CD4-positive, alpha-beta T cell treated with Interleukin-2 at 100 ng/mL for 4 hours (primary cell): Measurements from ENCODE around the gene NCDN.

ENCODE experiments used
- DNase-seq: peaks from one replicate; pipeline ENCODE4 v3.0.0-alpha.2; 2020; ENCODE audit warnings: low spot score

The NCDN gene

GRCh38 chr1:35590476-35591040 lies 33.0 kb downstream of the NCDN start:
- DNase-seq = no peak

- no peak for DNase-seq
Observed at GRCh38 chr1:35591211-35591610, 33.6 kb downstream of the NCDN start.

GRCh38 chr1:35592991-35593769 lies 35.6 kb downstream of the NCDN start:
- DNase-seq = no peak

- no peak for DNase-seq
Observed at GRCh38 chr1:35594005-35594760, 36.6 kb downstream of the NCDN start.

- no peak for DNase-seq
Observed at GRCh38 chr1:35595684-35596083, 38.1 kb downstream of the NCDN start.

- DNase-seq = no peak
Observed at GRCh38 chr1:35597870-35598269, 40.3 kb downstream of the NCDN start.

- DNase-seq = no peak
Observed at GRCh38 chr1:35598895-35599294, 41.3 kb downstream of the NCDN start.

GRCh38 chr1:35599411-35599810 lies 41.8 kb downstream of the NCDN start:
- no peak for DNase-seq

GRCh38 chr1:35600593-35600992 lies 43.0 kb downstream of the NCDN start:
- DNase-seq = no peak

GRCh38 chr1:35603468-35603867 lies 45.9 kb downstream of the NCDN start:
- no peak for DNase-seq

GRCh38 chr1:35603941-35604340 lies 46.3 kb downstream of the NCDN start:
- no peak for DNase-seq

GRCh38 chr1:35605071-35605866 lies 47.7 kb downstream of the NCDN start:
- DNase-seq = no peak

GRCh38 chr1:35605867-35606182 lies 48.2 kb downstream of the NCDN start:
- DNase-seq = no peak

GRCh38 chr1:35611655-35612054 lies 54.1 kb downstream of the NCDN start:
- DNase-seq = no peak

- no peak for DNase-seq
Observed at GRCh38 chr1:35615440-35615839, 57.8 kb downstream of the NCDN start.
